OCI-LY7 (cell line): ENCODE measurements around the gene FOXP1.

ENCODE experiments used
- CTCF ChIP-seq: fragments of 200-600 bp; sonication (generic); conservative IDR thresholded peaks from 2 replicates; pipeline ENCODE4 v1.5.1; 2014; ENCODE audit warnings: mild to moderate bottlenecking, antibody characterized with exemption, low read length, moderate library complexity, mixed read lengths
- EZH2phosphoT487 ChIP-seq: fragments of 200-600 bp; sonication (generic); IDR thresholded peaks from 2 replicates; pipeline ENCODE4 v1.6.1; 2018; ENCODE audit warnings: low read depth, borderline replicate concordance, mild to moderate bottlenecking, mixed run types, antibody characterized with exemption, low read length, moderate library complexity, mixed read lengths

DNA sequence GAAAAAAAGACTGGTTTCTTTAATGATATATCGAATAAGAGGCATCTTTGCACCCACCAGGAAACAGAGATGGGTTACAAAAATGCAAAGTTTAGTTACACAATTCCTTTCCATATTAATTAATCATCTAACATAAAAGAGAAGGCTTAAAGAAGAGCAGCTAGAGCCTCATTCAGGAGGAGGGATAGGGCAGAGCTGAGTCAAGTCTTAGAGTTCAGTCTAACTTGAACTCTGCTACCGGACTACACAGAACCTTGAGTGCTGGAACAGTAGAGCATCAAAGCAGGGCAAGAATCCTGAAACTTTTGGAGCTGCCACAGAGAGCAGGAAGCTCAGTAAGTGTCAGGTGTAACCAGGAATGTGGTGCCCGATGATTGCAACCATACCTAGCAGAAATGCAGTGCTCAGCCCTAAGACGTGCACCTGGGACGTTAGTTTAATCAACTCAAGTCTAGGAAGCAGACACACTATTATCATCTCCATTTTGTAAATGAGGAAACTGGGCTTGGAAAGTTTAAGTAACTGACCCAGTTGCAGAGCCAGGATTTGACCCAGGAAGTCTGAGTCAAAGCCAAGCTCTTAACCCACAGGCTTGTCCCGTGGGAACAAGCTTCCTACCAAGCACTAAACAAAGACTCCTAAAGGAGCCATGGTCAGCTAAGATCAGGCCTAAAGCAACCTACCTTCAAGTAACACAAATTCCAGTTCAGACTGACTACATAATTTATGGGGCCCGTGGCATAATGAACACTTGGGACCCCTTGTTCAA, 187.4 kb downstream of the FOXP1 start:
- TF ChIP-seq CTCF, result no peak
- TF ChIP-seq EZH2phosphoT487, result no peak
